ENCODE results near the gene FRMPD1.

GRCh38 chr9:37682951-37683350 is 32.2 kb downstream of the FRMPD1 start:
- no peak for TF ChIP-seq POLR2A (IDR thresholded peaks at IDR 0.05)
- no peak for TF ChIP-seq CTCF (IDR thresholded peaks at IDR 0.05)

Data from adrenal gland (tissue), 5 donors.